ENCODE results near the gene BDKRB2. TPM values are rescaled to one million over a fixed set of nuclear protein-coding genes. Genes with fewer than 3 reads are reported as not detected.

BDKRB2 gene
- total RNA-seq, 2 donors from 2014 or later = 11.3 to 23.3 TPM

DNA sequence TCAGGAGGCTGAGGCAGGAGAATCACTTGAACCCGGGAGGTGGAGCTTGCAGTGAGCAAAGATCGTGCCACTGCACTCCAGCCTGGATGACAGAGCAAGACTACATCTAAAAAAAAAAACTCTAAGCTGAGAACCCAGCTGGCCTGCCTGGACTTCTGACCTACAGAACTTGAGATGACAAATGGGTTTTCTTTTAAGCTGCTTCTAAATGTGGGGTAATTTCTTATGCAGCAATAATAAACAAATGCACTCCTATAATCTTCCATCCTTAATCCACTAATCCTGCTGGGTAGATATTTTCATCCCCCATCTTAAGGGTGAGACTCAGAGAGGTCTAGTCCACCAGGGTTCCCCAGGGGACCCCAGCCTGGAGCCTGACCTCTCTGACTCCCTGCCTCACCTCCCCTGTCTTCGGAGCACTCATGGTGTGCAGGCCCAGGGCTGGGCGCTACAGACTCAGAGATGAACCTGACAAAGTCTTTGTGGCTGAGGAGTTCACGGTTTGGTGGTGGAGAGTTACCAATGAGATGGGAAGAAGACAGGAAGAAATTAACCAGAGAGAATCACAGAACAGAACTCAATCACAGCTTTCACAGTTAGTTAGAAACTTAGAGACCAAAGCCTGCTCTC is 39.7 kb upstream of the BDKRB2 start:
- peak; percentile 11 for DNase-seq
- TF ChIP-seq CTCF (IDR thresholded peaks at IDR 0.05) = no peak

DNA sequence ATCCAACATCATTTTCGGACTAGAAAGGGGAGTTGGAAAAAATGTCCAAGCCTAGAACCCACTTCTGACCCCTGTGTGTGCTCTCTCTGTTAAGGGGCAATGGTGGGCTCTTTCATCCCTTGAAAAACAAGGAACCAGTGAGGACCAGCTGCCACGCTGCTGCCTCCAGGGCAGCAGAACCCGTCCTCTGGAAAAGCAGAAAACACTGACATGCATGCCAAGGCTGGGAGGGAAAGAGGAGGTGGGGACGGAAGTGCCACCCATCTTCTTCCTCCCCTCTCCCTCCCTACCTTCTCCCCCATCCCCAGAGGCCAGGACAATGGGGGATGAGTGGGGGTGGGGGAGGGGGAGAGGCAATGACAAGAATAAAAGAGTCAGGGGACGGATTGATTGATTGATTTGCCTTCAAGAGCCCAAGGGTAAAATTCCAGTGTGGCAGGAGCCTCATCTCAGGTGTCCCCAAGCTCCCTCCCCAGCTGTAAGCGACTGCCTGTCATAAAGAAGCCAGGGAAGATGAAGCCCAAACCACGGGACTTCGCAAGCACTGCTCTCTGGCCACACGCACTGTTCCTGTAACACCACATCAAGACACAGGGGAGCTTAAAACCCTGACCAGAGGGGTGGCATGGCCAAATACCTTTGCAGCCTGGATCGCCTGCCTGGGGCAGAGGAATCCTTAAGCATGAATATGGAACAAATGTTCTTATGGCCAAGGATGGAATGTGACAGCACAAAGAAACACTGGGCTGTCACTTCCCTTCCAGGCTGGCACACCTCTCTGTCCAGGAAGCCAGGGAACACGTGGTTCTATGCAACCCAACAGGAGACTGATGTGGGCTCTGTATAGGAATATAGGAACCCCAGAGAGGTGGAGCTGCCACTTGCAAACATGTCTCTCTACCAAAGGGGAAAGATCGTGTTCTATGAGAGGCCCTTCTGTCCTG is 38.9 kb upstream of the BDKRB2 start:
- Histone ChIP-seq H3K4me1 (peaks cover 6% of the 10 kb centered on the region), H3K4me3 (no peak overlapping the region), H3K27me3 (no peaks in the 10 kb centered on the region), H3K27ac (peak overlapping the region; percentile 71), H3K9ac (ENCODE audit: low read depth in 2 of 2, low read length in 2 of 2) (no peak overlapping the region), H3K36me3 (no peaks in the 10 kb centered on the region), H3K9me3 (no peaks in the 10 kb centered on the region)
- peak; percentile 44 for DNase-seq
- intact Hi-C loops (cut with DNase I) = no loop called here
- TF ChIP-seq CTCF (IDR thresholded peaks at IDR 0.05) = no peak

More for the DNA sequence above, 39.7 kb upstream of the BDKRB2 start:
- Histone ChIP-seq H3K4me3 (no peak overlapping the region), H3K27ac (no peak overlapping the region), H3K4me1 (peaks cover 6% of the 10 kb centered on the region), H3K9me3 (no peaks in the 10 kb centered on the region), H3K27me3 (no peaks in the 10 kb centered on the region), H3K9ac (ENCODE audit: low read depth in 2 of 2, low read length in 2 of 2) (no peak overlapping the region), H3K36me3 (no peaks in the 10 kb centered on the region)
- intact Hi-C loops (cut with DNase I) = no loop called here

- Histone ChIP-seq H3K9me3 (no peaks in the 10 kb centered on the region), H3K36me3 (no peaks in the 10 kb centered on the region), H3K27ac (peak overlapping the region; percentile 71), H3K4me1 (peaks cover 6% of the 10 kb centered on the region), H3K4me3 (no peak overlapping the region), H3K9ac (ENCODE audit: low read depth in 2 of 2, low read length in 2 of 2) (peak overlapping the region in 1 of 2 donors; percentile 15), H3K27me3 (no peaks in the 10 kb centered on the region)
- intact Hi-C loops (cut with DNase I) = no loop called here
- peak; percentile 16 for DNase-seq
- no peak for TF ChIP-seq CTCF (IDR thresholded peaks at IDR 0.05)
Measured at GRCh38 chr14:96166461-96167223, 38.0 kb upstream of the BDKRB2 start.

GRCh38 chr14:96167224-96168148 is 37.2 kb upstream of the BDKRB2 start:
- H3K27ac ChIP-seq = peak overlapping the region; percentile 71

More at GRCh38 chr14:96167224-96168148, 37.2 kb upstream of the BDKRB2 start:
- Histone ChIP-seq H3K36me3 (no peaks in the 10 kb centered on the region), H3K27me3 (no peaks in the 10 kb centered on the region), H3K9me3 (no peaks in the 10 kb centered on the region), H3K4me1 (peaks cover 6% of the 10 kb centered on the region), H3K4me3 (no peak overlapping the region), H3K9ac (ENCODE audit: low read depth in 2 of 2, low read length in 2 of 2) (peak overlapping the region in 1 of 2 donors; percentile 15)
- no peak for TF ChIP-seq CTCF (IDR thresholded peaks at IDR 0.05)
- DNase-seq = peak; percentile 41
- intact Hi-C loops (cut with DNase I) = no loop called here
